HG03097 (cell line): Measurements from ENCODE around the gene TTYH2.
A peak's percentile ranks its signal among the peaks of the same experiment; 100 is the strongest.

Source experiments
- ATAC-seq: cut with Tn5 transposase; IDR thresholded peaks from one replicate; pipeline ENCODE4 v1.9.1; 2021; ENCODE audit not compliant: unreplicated experiment, low FRiP score

Gene TTYH2

DNA sequence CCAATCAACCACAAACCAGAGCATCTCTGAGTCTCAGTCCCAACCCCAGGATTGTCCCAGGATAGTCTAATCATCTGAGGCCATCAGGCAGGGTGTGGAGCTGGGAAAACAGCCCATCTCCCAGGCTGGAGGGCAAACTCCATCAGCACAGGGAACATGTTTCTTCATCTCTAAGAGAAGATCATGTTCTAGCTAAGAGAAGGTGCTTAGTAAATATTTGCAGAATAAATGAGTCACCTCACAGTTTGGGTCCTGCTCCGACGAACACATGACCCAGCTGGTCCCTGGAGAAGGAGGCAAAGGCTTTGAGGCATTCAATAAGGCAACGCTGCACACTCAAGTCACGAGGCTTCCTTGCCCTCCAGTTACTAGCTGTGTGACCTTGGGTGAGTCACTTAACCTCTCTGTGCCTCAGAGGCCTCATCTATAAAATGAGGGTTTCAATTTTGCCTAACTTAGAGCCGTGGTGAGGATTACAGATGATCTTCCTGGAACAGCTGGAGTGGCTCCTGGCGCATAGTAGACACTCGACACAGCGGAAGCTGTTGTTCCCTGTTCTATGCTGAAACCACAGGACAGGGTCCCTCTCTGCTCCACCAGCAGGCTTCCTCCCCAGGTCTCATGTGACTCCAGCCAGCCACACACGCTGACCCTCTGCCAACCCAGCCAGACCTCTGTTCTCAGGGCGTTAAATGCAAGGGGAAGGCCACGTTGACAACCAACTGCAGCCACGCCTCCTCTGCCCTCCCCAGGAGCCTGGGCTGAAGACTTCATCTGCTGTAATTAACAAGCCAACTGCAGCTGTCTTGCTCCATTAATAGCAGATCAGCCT is 20.2 kb upstream of the TTYH2 start:
- ATAC-seq = no peak

DNA sequence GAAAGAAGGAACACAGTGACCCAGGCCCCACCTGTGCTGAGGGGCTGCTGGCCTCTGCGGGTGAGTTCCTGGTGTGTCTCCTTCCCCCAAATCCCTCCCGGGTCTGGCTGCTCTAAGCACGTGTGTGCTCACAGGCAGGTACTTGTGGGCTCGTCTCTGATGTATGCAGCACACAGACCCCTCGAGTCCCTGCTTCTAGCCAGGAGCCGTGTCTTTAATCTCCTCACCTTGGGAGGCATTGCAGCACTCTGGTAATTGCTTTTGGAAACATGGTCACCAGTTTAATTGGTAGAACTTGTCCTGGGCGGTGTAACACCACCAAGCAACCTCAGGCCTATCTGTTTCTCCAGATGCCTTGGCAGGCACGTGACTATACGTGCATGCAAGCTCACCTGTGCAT is 18.7 kb upstream of the TTYH2 start:
- no peak for ATAC-seq

DNA sequence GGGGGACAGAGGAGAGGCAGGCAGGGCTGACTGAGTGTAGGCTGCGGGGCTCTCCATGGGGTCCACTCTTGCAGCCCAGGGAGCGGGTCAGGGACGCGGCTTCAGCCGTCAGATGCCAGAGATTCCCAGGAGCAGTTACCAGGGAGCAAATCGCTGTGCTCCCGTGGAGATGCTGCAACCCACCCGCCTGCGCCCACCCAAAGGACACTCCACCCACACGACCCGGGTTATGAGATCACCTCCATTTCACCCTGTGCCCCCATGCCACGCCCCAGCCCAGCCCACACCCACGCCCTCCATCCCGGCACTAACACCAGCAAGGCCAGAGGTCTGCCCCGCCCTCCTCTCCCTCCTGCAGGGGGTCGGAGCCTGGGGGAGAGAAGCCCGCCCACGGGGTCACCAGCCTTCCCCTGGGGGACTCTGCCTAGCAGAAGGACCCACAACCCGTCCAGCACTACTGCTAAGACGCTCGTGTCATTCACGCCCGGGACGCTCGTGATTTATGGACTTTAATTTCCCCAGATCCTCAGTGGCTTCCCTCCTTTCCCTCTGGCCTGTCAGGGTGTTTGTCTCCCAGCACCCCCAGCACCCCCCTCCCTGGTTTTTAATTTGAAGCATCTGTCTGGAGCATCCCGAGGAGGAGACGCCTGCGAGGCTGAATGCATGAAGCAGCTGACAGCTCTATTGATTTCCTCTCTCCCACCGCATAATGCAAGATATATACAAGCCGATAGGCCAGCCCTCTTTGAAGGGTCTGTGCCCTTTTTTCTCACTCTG is 16.6 kb upstream of the TTYH2 start:
- no peak for ATAC-seq

DNA sequence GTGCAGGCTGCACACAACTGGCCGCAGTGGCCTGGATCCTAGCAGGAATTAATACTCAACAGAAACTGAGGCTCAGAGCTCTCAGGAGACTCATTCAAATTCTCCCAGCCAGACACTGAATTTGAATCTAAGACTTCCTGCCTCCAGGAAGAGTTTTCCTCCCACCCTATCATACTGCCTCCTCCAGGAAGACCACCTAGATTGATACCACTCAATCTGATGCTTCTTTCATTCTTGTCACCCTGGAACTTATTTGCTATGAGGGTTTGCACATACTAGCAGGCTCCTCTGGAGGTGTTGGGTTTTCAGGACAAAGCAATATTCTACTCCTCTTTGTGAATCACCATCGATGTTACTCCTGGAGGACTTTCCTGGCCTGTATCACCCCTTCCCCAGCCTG is 15.6 kb upstream of the TTYH2 start:
- no peak for ATAC-seq

DNA sequence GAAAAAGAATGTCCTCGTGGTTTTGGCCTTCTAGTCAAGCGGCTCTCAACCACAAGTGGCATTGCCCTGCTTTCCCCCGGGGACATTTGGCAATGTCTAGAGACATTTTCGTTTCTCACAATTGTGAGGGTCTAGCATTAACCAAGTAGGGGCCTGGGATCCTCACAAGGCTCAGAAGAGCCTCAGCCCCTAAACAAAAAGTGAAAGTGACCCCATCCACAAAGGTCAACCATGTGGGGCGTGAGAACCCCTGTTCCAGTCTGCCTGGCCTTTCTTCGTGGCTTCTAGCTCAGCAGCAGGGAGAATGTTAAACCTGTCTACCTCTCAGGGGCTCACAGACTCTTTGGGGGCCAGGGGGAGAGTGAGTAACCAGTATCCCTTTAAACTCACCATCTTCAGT is 14.7 kb upstream of the TTYH2 start:
- no peak for ATAC-seq

DNA sequence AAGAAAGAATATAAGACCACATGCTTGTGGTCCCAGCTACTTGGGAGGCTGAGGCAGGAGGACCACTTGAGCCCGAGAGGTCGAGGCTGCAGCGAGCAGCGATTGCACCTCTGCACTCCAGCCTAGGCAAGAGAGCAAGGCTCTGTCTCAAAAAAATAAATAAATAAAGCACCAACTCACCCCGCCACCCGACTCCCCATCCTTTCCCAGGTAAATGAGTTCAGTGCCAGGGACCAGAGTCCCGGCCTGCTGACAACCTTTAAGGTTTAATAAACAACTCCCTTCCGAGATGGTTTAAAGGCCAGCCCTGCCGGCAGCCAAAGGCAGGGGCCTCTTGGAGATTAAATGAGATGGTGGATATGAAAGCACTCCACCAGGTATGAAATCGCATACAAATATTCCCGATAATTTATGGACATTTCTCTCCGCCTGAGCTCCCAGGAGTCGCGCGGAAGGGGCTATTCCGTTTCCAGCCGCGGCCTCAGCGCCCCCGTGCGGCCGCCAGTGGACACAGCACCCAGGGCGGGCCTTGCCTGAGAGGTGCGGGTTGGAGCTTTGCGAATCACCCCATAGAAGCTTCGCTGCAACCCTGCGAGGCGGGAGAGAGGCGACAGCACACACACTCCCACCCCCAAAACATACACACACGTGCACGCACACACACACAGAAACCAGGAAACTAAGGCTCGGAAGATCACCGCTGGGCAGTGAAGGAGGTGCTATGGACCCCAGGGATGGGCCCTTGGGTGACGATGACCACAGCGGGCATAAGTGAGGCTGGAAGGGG is 13.9 kb upstream of the TTYH2 start:
- ATAC-seq = no peak

DNA sequence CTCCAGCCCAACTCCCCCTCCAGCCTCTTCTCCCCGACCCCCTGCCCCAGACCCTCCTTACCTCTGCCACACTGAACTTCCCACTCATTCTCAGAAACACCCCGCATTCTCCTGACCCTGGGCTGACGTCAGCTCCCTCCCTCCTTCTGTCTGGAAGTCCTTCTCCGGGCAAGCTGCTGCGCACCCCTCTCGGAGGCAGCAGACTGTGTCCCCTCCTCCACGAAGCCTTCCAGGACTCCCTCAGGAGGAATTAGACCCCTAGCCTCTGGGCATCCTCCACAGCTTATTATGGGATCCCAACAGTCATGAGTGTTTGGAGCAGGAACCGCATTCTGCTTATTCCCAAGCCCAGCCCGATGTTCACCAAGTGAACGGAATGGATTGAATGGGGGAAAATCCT is 13.3 kb upstream of the TTYH2 start:
- no peak for ATAC-seq

DNA sequence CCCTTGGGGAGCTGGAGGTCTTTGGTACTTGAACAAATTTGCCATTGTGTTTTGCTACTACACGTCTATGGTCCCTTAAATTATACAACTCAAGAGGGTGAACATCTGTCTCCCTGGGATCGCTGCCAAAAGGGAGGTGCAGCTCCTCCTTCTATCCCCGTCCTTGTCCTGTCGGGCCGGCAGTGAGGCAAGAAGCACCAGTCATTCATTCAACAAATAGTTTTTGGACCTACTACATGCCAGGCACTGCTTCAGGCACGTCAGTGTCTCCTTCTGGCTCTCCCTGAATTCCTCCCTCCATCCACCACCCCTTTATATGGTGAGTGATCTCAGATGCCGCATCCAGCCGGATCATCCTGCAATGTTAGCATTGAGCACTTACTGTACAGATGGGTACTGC is 12.1 kb upstream of the TTYH2 start:
- ATAC-seq = no peak

DNA sequence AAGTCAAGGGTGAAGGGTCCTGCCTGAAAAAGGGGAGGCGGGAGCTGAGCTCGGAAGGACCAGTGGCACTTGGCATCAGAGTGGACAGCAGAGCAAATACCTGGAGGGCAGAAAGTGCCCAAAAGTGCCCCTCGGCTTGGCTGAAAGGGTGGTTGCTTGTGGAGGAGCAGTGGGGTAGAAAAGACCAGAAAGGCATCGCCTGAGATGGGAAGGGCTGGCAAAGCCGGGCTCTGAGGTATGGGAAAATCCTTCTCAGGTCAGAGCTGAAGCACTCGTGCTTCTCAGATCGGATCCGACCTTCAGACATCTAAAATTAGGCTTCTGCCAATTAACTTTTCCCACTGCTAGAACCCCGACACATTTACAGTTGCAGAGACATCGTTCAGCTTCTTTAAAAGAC is 11.4 kb upstream of the TTYH2 start:
- ATAC-seq = no peak

DNA sequence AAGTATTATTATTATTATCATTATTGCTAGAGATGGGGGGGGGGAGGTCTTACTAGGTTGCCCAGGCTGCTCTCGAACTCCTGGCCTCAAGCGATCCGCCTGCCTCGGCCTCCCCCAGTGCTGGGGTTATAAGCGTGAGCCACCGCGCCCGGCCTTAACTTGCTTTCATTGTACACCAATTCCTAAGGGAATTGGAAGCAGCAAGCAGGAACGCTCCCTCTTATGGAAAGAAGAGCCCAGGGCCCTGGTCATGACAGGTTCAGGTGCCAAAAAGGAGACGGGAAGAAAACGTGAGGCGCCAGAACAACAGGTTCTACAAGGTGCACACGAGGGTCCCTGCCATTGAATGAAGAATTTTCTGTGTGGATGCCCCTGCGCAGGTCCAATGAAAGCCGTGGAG is 10.4 kb upstream of the TTYH2 start:
- no peak for ATAC-seq

DNA sequence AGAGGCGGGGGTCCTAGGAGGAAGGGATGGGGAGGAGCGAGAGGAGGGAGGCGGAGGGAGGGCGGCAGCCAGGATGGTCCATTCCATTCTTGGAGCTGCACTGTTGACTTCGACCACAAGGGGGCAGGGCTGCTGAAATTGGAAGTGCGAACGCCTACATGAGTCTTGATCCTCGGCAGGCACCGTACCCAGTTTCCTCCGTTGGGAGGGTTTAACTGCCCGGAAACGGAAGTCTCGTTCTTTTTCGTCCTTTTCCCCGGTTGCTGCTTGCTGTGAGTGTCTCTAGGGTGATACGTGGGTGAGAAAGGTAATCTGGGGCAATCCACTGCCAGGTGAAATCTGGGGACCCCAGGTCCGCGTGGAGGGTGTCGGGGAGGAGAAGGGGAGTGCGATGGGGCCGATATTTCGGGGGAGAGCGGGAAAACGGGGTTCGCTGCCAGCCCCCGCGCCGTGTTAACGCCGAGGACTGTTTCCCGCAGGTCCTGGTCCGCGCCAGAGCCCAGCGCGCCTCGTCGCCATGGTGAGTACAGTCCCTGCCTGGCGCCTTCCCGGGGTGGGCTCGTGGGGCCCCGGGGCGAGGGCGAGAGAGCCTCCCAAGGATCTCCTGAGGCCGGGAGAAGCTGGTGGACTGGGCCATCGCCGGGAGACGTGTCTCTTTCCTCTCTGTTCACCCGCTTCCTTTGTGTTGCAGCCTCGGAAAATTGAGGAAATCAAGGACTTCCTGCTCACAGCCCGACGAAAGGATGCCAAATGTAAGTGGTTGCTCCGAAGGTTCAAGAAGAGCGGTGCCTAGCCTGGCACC is 9.7 kb upstream of the TTYH2 start, which contains the start of gene RPL38:
Gene RPL38, plus strand, starts transcription at position 240 of the 802 bp plus-strand sequence. Its CDS starts 278 bp downstream, at position 518.
- ATAC-seq = peak; percentile 49

DNA sequence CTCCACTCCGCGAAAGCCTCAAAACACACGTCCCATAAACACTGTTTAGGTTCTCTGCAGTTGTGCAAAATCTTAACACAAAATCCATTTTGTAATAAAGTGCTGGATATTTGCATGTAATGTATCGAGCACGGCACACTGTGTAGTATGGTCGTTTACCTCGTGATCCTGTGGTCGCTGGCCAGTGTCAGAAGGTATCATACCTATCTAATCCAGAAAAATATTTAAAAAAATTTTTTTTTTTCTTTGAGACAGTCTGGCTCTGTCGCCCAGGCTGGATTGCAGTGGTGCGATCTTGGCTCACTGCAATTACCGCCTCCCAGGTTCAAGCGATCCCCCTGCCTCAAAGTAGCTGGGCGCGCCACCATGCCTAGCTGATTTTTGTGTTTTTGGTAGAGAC is 8.9 kb upstream of the TTYH2 start:
- ATAC-seq = no peak

DNA sequence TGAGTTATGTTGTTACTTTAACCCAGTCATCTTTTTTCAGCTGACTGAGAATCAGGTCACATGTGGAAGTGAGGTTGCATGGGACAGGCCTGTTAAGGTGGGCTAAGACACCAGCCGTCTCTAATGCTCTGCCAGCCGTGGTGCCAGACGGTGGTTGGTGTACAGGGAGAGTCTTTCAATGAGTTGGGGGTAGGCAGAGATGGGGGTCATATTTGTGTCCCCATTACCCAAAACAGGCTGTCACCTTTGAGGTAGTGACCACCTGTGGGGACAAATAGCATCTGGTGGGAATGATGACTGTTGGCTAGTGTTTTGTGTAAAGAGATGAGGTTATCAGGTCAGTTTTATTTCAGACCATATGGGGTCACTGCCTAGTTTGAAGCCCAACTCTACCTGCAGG is 8.1 kb upstream of the TTYH2 start:
- ATAC-seq = no peak

DNA sequence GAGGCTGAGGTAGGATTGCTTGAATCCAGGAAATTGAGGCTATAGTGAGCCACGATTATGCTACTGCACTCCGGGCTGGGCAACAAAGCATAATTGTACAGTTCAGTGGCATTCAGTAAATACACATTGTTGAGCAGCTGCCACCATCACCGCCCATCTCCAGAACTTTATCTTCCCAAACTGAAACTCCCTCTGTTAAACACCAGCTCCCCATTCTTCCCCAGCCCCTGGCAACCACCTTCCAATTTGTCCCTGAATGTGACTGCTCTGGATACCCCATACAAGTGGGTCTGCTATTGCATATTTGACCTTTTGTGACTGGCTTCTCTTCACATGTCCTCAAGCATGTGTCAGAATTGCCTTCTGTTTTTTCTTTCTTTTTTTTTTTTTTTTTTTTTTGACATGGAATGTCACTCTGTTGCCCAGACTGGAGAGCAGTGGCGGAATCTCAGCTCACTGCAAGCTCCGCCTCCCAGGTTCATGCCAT is 7.0 kb upstream of the TTYH2 start:
- no peak for ATAC-seq

DNA sequence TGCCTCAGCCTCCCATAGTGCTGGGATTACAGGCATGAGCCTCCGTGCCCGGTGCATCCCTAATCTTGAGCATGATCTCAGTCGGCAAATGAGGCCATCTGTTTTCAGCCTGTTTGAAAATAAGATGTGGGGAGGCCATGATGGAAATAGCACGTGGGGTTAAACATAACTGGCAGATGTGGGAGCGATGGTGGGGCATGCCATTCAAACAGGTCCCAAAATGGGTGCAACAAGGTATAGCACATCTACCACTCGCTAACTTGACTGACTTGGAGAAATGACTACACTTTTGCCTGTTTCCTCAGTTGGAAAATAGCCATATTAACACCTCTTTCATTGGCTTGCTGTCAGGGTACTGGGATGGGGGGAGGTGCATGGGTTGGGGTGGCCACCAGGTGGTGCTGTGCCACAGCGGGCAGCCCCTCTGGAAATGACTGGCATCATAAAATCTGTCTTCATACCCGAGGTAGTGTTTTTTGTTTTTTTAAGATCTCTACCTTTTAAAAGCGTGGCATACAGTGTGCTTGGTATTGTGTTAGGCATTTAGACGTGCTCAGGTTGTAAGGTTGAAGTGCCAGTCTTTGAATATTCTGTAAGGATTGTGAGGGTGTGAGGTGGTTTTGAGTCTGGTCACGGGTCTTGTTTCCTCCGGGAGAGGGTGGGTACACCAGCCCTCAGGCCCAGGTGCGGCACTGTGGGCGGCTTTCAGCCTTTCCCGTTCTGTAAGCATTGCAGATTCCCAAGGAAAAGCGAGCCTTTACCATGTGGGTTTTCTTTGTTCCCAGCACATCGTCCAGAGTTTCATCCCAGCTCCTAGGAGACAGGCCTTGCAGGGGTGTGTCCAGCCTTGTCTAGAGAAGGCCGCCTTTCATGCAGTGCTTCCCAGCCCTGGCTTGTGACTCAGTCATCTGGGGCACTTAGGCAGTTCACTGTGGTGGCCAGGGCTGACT is 2.9 kb upstream of the TTYH2 start:
- no peak for ATAC-seq

DNA sequence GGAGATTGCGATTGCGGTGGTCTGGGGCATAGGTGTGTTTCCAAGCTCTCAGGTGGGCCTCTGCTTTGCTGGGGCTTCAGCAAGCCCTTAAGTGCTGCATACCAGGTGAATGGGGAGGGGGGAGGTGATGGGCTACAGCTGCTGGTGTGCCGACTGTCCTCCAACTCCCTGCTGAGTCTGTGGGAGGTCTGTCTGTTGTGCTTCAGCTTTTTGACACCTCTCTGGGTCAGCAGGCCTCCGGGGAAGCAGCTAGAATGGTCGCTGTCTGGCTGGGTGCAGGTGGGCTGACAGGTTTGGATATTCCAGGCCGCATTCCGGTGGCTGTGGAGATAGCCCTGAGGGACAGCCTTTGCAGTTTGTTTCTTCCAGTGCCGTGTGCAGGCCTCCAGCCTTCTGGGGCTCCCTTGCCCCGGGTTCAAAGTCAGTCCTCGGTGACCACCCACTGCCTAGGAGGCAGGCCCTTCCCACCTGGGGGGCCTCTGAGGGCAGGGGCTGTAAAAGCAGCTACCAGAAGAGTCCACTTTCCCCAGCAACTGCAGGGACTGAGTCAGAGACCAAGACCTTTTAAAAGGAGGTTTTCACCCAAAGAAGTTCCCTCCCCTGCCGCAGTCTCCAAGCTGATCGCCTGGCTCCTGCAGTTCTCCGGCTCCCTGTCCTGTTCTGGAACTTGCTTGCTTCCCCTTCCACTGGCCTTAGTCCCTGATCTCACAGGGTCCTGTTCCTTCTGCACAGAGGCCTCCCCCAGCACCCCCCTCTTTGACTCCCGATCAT is 2.0 kb upstream of the TTYH2 start:
- no peak for ATAC-seq

DNA sequence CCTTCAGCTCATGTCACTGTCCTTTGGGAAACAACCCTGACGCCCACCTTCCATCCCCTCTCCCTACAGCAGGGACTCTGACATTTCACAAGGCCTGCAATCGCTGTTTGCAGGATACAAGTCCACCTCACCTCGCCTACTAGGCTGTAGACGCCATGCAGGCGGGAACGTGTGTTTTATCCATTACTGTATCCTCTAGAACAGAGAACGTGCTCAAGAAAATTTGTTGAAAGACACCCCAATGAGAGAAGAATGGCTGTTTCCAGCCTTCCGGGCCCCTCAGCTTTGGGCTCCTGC is 1.5 kb upstream of the TTYH2 start:
- ATAC-seq = no peak

DNA sequence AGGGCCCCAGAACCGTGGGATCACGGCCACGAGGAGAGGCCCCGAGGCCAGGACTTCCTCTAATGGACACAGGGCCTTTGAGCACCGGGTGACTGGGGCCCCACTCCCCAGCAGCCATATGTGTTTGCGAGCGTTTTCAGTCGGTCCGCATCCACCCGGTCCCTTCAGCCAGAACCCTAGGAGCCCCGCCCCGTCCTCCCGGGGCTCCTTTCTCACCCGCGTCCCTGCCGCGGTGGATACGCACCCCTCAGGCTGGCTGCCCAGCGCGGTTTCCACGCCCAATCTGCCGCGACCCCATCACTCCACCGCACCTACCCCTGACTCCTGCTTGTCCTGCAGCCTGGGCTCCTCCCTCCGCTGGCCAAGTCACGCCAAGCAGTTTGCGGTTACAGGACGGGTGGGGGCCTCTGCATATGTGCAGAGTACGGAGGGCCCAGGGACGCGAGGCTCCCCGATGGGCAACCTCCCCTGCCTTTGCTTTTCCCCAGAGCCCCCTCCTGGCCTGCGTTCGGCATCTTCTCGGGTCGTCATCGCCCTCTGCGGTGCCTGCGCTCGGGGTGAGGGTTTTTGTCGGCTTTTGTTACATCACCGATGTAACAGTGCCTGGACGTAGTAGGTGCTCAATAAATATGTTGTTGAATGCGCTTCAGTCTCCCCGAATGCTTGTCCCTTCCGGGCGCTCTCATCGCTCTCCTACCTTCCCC is 1.0 kb upstream of the TTYH2 start:
- ATAC-seq = no peak
